K562 (cell line): Measurements from ENCODE around the gene SCYL1. TPM values are rescaled to one million over a fixed set of nuclear protein-coding genes. Genes with fewer than 3 reads are reported as not detected.

Source experiments
- ATF3 ChIP-seq, 2 experiments: fragments of 450-650 bp in 1 of 2; sonication (generic) in 1 of 2; formaldehyde crosslinking in 1 of 2; IDR thresholded peaks in 1 of 2; conservative IDR thresholded peaks in 1 of 2; 2 replicates each; pipeline versions ENCODE4 v1.6.1 to v1.8.1; 2016 to 2023; ENCODE audit warnings: mild to moderate bottlenecking in 2 of 2, moderate library complexity in 2 of 2, inconsistent platforms in 1 of 2, missing genetic modification reagents in 1 of 2
- BHLHE40 ChIP-seq: IDR thresholded peaks from 2 replicates; pipeline ENCODE4 v1.6.1; 2011; ENCODE audit warnings: low read length, improper control_type of control experiment
- CCNT2 ChIP-seq: IDR thresholded peaks from 2 replicates; pipeline ENCODE4 v1.6.1; 2011; ENCODE audit warnings: borderline replicate concordance, low read depth, mild to moderate bottlenecking, moderate library complexity, mixed read lengths, low read length; ENCODE audit not compliant: insufficient read length; ENCODE audit errors: extremely low read depth
- CREB3L1 ChIP-seq: fragments of 450-650 bp; IDR thresholded peaks from 2 replicates; pipeline ENCODE4 v1.6.1; 2014; ENCODE audit warnings: low read depth, mild to moderate bottlenecking, moderate library complexity, borderline replicate concordance
- GATA2 ChIP-seq: sonication (generic); formaldehyde crosslinking; IDR thresholded peaks from 2 replicates; pipeline ENCODE4 v1.4.0; 2020; ENCODE audit warnings: mild to moderate bottlenecking, missing genetic modification reagents
- HMGN3 ChIP-seq: IDR thresholded peaks from 2 replicates; pipeline ENCODE4 v1.6.1; 2011; ENCODE audit warnings: borderline replicate concordance, low read depth, mild to moderate bottlenecking, mixed read lengths, low read length; ENCODE audit not compliant: insufficient read length; ENCODE audit errors: extremely low read depth
- NFE2 ChIP-seq: IDR thresholded peaks from 2 replicates; pipeline ENCODE4 v1.6.1; 2014; ENCODE audit warnings: antibody characterized with exemption, low read depth
- NR2C2 ChIP-seq, 2 experiments: fragments of 200-800 bp in 1 of 2; sonication (Bioruptor generic) in 1 of 2; sonication (generic) in 1 of 2; formaldehyde crosslinking in 1 of 2; IDR thresholded peaks; 2 replicates each; pipeline versions ENCODE4 v1.6.1 to v1.8.0; 2016 to 2022; ENCODE audit warnings: mild to moderate bottlenecking in 1 of 2, missing compliant biosample characterization in 1 of 2, missing genetic modification characterization in 1 of 2, missing genetic modification reagents in 1 of 2
- NRF1 ChIP-seq, 2 experiments: fragments of 450-650 bp; IDR thresholded peaks in 1 of 2; conservative IDR thresholded peaks in 1 of 2; 2 replicates each; pipeline ENCODE4 v1.6.1; 2014; ENCODE audit warnings: mild to moderate bottlenecking in 2 of 2
- PKNOX1 ChIP-seq: fragments of 450-650 bp; IDR thresholded peaks from 2 replicates; pipeline ENCODE4 v1.6.1; 2016
- RBM39 ChIP-seq: fragments of 200-400 bp; formaldehyde crosslinking; optimal IDR thresholded peaks from 2 replicates; pipeline ENCODE3; 2018; ENCODE audit warnings: low read depth, low read length
- SNRNP70 ChIP-seq: fragments of 200-400 bp; formaldehyde crosslinking; optimal IDR thresholded peaks from 2 replicates; pipeline ENCODE3; 2017; ENCODE audit warnings: low read depth, low read length
- UBTF ChIP-seq, 2 experiments: IDR thresholded peaks; 2 replicates each; pipeline ENCODE4 v1.6.1; 2012; ENCODE audit warnings: improper control_type of control experiment in 2 of 2, low read depth in 2 of 2, low read length in 2 of 2, borderline replicate concordance in 1 of 2
- ZNF140 ChIP-seq: fragments of 250-450 bp; sonication (Bioruptor Pico); IDR thresholded peaks from 2 replicates; pipeline ENCODE4 v1.8.0; 2021; ENCODE audit warnings: moderate library complexity, mild to moderate bottlenecking, inconsistent platforms
- ZNF23 ChIP-seq: fragments of 250-450 bp; sonication (Bioruptor Pico); IDR thresholded peaks from 2 replicates; pipeline ENCODE4 v1.4.0; 2020; ENCODE audit warnings: mild to moderate bottlenecking
- ZNF253 ChIP-seq: fragments of 250-450 bp; sonication (Bioruptor Pico); conservative IDR thresholded peaks from 2 replicates; pipeline ENCODE4 v1.6.1; 2021; ENCODE audit warnings: mild to moderate bottlenecking
- ZNF512 ChIP-seq: IDR thresholded peaks from 2 replicates; pipeline ENCODE4 v1.6.1; 2016; ENCODE audit warnings: missing genetic modification characterization, missing compliant biosample characterization
- polyA plus RNA-seq, 8 experiments: library from polyadenylated mRNA; depleted of rRNA in 4 of 8; stranded (reverse) in 5 of 8; unstranded in 3 of 8; fragments of >200 nt; fragmentation: Nextera tagmentation in 2 of 8; fragmentation: Illumina TruSeq in 1 of 8; extraction: Ambion mirVana in 2 of 8; extraction: Trizol in 1 of 8; gene quantifications; 2 replicates each; pipeline versions ENCODE4 v1.2.1 to v1.2.3, GENCODE V29; 2011 to 2014; ENCODE audit warnings: inconsistent platforms in 1 of 8, missing spikeins in 1 of 8
- total RNA-seq, 7 experiments: library from RNA; depleted of rRNA in 6 of 7; stranded (reverse); fragments of >200 nt in 6 of 7; fragmentation: Illumina TruSeq in 2 of 7; extraction: Trizol in 2 of 7; gene quantifications; 2 replicates each; pipeline versions ENCODE4 v1.2.1 to v1.2.3, GENCODE V29; 2011 to 2021; ENCODE audit warnings: low replicate concordance in 1 of 7

SCYL1 gene
- total and polyA plus RNA-seq, 9 of the 15 experiments (the other 6 are each of a cell fraction or from before 2014, with no cell fraction given), result 1.9 to 145 (median 57.6) TPM

- TF ChIP-seq ATF3 (IDR thresholded peaks at IDR 0.05) (no peak), ATF3 (CRISPR knock-in tag; conservative IDR thresholded peaks at IDR 0.05) (no peak), PKNOX1 (no peak), ZNF140 (CRISPR knock-in tag) (no peak), GATA2 (CRISPR knock-in tag) (no peak), NFE2 (no peak), BHLHE40 (no peak), CREB3L1 (no peak), NR2C2 (CRISPR knock-in tag; IDR thresholded peaks at IDR 0.05) (no peak), NR2C2 (tag; IDR thresholded peaks at IDR 0.05) (no peak), ZNF253 (CRISPR knock-in tag) (peak; percentile 74; the same call in 1 of the 2 replicates), RBM39 (peak; percentile 96), SNRNP70 (no peak), ZNF23 (CRISPR knock-in tag) (no peak; the same call in 1 of the 2 replicates), NRF1 (conservative IDR thresholded peaks at IDR 0.05 in 1 of 2, IDR thresholded peaks at IDR 0.05 in 1 of 2) (no peak), ZNF512 (tag) (no peak), CCNT2 (peak; percentile 80), HMGN3 (peak; percentile 48), UBTF (IDR thresholded peaks at IDR 0.05; ENCODE audit: borderline replicate concordance in 1 of 2, low read depth in 2 of 2, low read length in 2 of 2) (no peak)
Measured at GRCh38 chr11:65504674-65505465, 20.0 kb upstream of the SCYL1 start (continued).
